IPS-18c (cell line): ENCODE results near the gene ACP7.
"Not testable (repeated sequence)": the region's sequence is repeated elsewhere in the genome, so short reads cannot be mapped to it uniquely, and the experiment has no call there.

Experiments used
- H3K4me3 ChIP-seq: 2 replicates; pipeline ENCODE4 v1.7.0; 2013; ENCODE audit warnings: low read depth, mild to moderate bottlenecking, low read length, moderate library complexity; ENCODE audit not compliant: insufficient read depth
- H3K9me3 ChIP-seq: one replicate; pipeline ENCODE4 v1.6.1; 2013; ENCODE audit warnings: mild to moderate bottlenecking, low read length, moderate library complexity; ENCODE audit not compliant: control insufficient read depth, insufficient read depth

Gene ACP7

GRCh38 chr19:39136225-39136940 lies 52.2 kb downstream of the ACP7 start:
- no peaks in the 10 kb centered on the region for H3K9me3 ChIP-seq
- H3K4me3 ChIP-seq = no peak overlapping the region

DNA sequence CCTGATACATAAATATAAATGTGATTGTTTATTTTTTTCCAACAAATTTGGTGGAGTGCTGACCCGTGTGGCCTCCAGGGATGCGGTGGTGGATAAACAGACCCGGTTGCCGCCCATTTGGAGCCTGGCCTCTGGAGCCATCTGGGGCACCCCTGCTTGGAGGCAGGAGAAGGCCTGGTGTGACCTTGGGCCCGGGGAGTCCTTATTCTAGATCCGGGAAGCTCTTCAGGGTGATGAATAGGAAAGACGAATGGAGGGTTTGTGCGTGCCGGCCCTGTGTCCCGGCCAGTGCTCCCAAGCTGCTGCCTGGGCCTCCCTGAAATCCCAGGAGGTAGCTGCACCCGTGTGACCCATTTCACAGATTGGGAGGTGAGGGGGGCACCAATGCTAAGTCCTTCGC lies 53.0 kb downstream of the ACP7 start:
- no peak overlapping the region for H3K4me3 ChIP-seq
- H3K9me3 ChIP-seq = no peaks in the 10 kb centered on the region

- Histone ChIP-seq H3K9me3 (no peaks in the 10 kb centered on the region), H3K4me3 (no peak overlapping the region)
Measured at GRCh38 chr19:39138221-39139211, 54.3 kb downstream of the ACP7 start.

GRCh38 chr19:39139305-39139874 lies 55.2 kb downstream of the ACP7 start:
- H3K9me3 ChIP-seq = no peaks in the 10 kb centered on the region
- no peak overlapping the region for H3K4me3 ChIP-seq

- no peaks in the 10 kb centered on the region for H3K9me3 ChIP-seq
- no peak overlapping the region for H3K4me3 ChIP-seq
Measured at GRCh38 chr19:39139971-39140453, 55.8 kb downstream of the ACP7 start.

DNA sequence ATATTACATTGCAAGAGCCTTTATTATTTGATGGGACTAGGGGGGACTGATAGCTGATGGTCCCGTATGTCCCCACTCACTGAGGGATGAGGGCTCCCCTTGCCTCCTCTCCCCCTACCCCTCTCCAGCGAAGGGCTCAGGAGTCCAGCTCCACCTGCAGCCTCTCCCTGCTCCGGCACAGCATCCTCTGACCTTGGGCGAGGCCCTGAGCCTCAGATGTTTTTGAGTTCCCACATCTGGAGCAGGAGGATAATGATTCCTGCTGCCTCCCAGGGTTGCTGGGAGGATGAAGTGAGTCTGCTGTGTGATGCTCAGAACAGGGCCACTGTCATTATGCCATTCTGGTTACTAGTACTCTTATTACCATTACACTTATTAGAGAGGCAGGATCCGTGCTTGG lies 56.4 kb downstream of the ACP7 start:
- H3K4me3 ChIP-seq = no peak overlapping the region
- no peaks in the 10 kb centered on the region for H3K9me3 ChIP-seq

GRCh38 chr19:39141929-39142328 lies 57.8 kb downstream of the ACP7 start:
- Histone ChIP-seq H3K9me3 (no peaks in the 10 kb centered on the region), H3K4me3 (no peak overlapping the region)

GRCh38 chr19:39142630-39143029 lies 58.5 kb downstream of the ACP7 start:
- Histone ChIP-seq H3K9me3 (no peaks in the 10 kb centered on the region), H3K4me3 (no peak overlapping the region)

GRCh38 chr19:39143757-39144289 lies 59.7 kb downstream of the ACP7 start:
- H3K4me3 ChIP-seq, H3K9me3 ChIP-seq: not testable (repeated sequence)

DNA sequence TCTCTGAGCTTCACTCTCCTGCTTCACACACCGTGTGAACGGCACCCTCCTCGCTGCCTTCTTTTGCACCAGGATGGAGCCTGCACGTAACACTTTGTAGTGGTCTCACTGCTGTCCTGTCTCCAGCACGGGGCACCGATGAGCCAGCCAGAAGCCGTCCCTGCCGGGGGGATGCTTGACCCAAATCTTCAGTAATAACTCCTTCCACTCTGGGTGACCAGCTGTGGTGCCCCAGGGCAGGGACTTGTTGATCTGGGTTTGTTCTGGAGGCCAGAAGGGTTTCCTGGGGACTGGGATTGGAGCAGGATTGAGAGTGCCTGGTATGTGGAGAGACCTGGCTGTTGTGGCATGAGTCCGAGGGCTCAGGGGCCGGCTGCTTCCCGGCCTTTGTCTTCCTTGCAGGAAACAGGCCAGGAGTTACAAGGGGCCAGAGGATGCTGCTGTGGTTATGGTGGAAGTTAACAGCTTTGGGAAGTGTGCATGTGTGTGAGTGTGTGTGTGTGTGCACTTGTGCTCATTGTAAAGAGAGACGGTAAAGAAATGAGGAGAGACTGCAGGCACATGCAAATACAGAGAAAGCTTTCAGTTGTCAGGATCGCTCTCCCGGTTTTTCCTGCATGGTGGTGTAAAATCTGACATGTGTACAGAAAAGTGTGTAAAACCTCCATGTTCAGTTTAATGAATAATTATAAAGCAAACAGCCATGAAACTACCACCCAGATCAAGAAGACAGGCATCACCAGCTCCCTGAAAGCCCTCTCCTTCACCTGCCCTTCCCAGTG lies 60.3 kb downstream of the ACP7 start:
- Histone ChIP-seq H3K4me3 (no peak overlapping the region), H3K9me3 (no peaks in the 10 kb centered on the region)

- Histone ChIP-seq H3K4me3 (no peak overlapping the region), H3K9me3 (no peaks in the 10 kb centered on the region)
Measured at GRCh38 chr19:39145180-39145953, 61.2 kb downstream of the ACP7 start.

GRCh38 chr19:39146091-39146490 lies 61.9 kb downstream of the ACP7 start:
- Histone ChIP-seq H3K4me3 (no peak overlapping the region), H3K9me3 (no peaks in the 10 kb centered on the region)

DNA sequence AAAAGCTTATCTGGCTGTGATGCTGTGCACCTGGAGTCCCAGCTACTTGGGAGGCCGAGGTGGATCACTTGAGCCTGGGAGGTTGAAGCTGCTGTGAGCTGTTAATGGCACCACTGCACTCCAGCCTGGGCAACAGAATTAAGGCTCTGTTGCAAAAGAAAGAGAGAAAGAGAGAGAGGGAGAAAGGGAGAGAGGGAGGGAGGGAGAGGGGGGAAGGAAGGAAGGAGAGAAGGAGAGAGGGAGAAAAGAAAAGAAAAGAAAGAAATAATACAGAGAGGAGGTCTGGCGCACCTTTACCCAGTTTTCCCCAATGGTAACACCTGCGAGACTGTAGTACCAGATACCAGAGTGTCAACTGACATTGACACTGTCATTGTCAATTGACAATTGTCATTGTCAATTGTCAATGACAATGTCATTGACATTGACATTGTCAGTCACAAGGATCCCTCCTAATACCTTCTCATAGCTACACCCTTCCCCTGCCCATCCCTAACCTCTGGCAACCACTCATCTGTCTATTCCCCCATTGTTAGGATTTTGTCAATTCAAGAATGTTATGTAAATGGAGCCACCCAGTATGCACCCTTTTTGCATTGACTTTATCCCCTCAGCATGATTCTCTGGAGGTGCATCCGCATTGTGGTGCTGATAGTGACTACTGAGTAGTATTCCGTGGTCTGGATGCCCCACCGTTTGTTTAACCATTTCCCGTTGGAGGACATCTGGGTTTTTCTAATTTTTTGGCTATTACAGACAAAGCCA lies 62.7 kb downstream of the ACP7 start:
- no peak overlapping the region for H3K4me3 ChIP-seq
- no peaks in the 10 kb centered on the region for H3K9me3 ChIP-seq

- Histone ChIP-seq H3K9me3 (no peaks in the 10 kb centered on the region), H3K4me3 (no peak overlapping the region)
Measured at GRCh38 chr19:39147480-39147879, 63.3 kb downstream of the ACP7 start.

- H3K4me3 ChIP-seq = no peak overlapping the region
- no peaks in the 10 kb centered on the region for H3K9me3 ChIP-seq
Measured at GRCh38 chr19:39148939-39149529, 64.9 kb downstream of the ACP7 start.
